B cell (primary cell): ENCODE measurements around the gene ARAP1. TPM values are rescaled to one million over a fixed set of nuclear protein-coding genes. Genes with fewer than 3 reads are reported as not detected.
A peak's percentile ranks its signal among the peaks of the same experiment; 100 is the strongest.

Experiments
- ATAC-seq: fragments of 200-7000 bp; cut with Tn5 transposase; one replicate; pipeline ENCODE4 v1.10.0; 2021; ENCODE audit warnings: low read depth, mild to moderate bottlenecking, moderate number of reproducible peaks, moderate library complexity
- CTCF ChIA-PET: fragments of 350-600 bp; sonication (Branson Sonifier 250); formaldehyde crosslinking; loops from one replicate; lab custom pipeline; 2021; ENCODE audit warnings: antibody characterized with exemption, inconsistent platforms; lab: Charles Lee
- POLR2A ChIA-PET: fragments of 350-600 bp; sonication (Branson Sonifier 250); formaldehyde crosslinking; loops from one replicate; lab custom pipeline; 2021; ENCODE audit warnings: antibody characterized with exemption; lab: Charles Lee
- DNase-seq: peaks from one replicate; pipeline ENCODE4 v3.0.0; 2013
- H2AFZ ChIP-seq: 2 replicates; pipeline ENCODE4 v1.6.1; 2012; ENCODE audit warnings: mild to moderate bottlenecking, low read depth, low read length; ENCODE audit not compliant: insufficient read depth, poor library complexity, severe bottlenecking
- H3K27ac ChIP-seq, 2 donors: 1 replicate in 1 of 2; 2 replicates in 1 of 2; pipeline ENCODE4 v1.5.1; 2012 to 2013; ENCODE audit warnings: low read length in 2 of 2, mild to moderate bottlenecking in 2 of 2, moderate library complexity in 1 of 2
- H3K27me3 ChIP-seq, 4 experiments: fragments of 200-600 bp in 1 of 4; sonication (generic) in 1 of 4; replicated peaks in 1 of 4; 1 replicate in 2 of 4; 2 replicates in 2 of 4; pipeline versions ENCODE4 v1.6.1 to v1.7.0; 2013 to 2016; ENCODE audit warnings: low read length in 3 of 4, mild to moderate bottlenecking in 2 of 4, mixed read lengths in 1 of 4, moderate library complexity in 1 of 4; ENCODE audit not compliant: insufficient read depth in 4 of 4, control insufficient read depth in 3 of 4; ENCODE audit errors: control extremely low read depth in 1 of 4
- H3K36me3 ChIP-seq, 2 experiments: replicated peaks in 1 of 2; 1 replicate in 1 of 2; 2 replicates in 1 of 2; pipeline versions ENCODE4 v1.6.1 to v1.7.1; 2013; ENCODE audit warnings: low read length in 1 of 2; ENCODE audit not compliant: insufficient read depth in 2 of 2, control insufficient read depth in 1 of 2; ENCODE audit errors: control extremely low read depth in 1 of 2, extremely low read depth in 1 of 2
- H3K4me1 ChIP-seq, 2 donors: fragments of 200-600 bp in 1 of 2; sonication (generic) in 1 of 2; 1 replicate in 1 of 2; 2 replicates in 1 of 2; pipeline versions ENCODE4 v1.5.1 to v1.6.1; 2013 to 2017; ENCODE audit warnings: low read length in 2 of 2; ENCODE audit not compliant: control insufficient read depth in 2 of 2, insufficient read depth in 2 of 2
- H3K4me2 ChIP-seq: replicated peaks from 2 replicates; pipeline ENCODE3; 2012; ENCODE audit warnings: mild to moderate bottlenecking, low read depth, low read length; ENCODE audit not compliant: poor library complexity, severe bottlenecking
- H3K4me3 ChIP-seq, 5 experiments: fragments of 200-600 bp in 1 of 5; sonication (generic) in 1 of 5; 1 replicate in 3 of 5; 2 replicates in 2 of 5; pipeline versions ENCODE4 v1.5.1 to v1.7.0; 2011 to 2016; ENCODE audit warnings: low read length in 4 of 5, mild to moderate bottlenecking in 4 of 5, low read depth in 2 of 5, control low read depth in 1 of 5, moderate library complexity in 1 of 5; ENCODE audit not compliant: insufficient read depth in 1 of 5; ENCODE audit errors: control extremely low read depth in 1 of 5, extremely low read depth in 1 of 5
- H3K79me2 ChIP-seq: fragments of 200-600 bp; sonication (generic); one replicate; pipeline ENCODE4 v1.6.0; 2016; ENCODE audit warnings: low read length; ENCODE audit not compliant: control insufficient read depth, insufficient read depth
- H3K9ac ChIP-seq: fragments of 200-600 bp; sonication (generic); 2 replicates; pipeline ENCODE4 v1.6.1; 2017; ENCODE audit warnings: mild to moderate bottlenecking, low read length, moderate library complexity
- H3K9me3 ChIP-seq, 3 donors: one replicate each; pipeline versions ENCODE4 v1.6.1 to v1.7.1; 2013; ENCODE audit warnings: low read length in 2 of 3; ENCODE audit not compliant: control insufficient read depth in 2 of 3, insufficient read depth in 1 of 3; ENCODE audit errors: control extremely low read depth in 1 of 3
- H4K20me1 ChIP-seq: 2 replicates; pipeline ENCODE4 v1.6.0; 2012; ENCODE audit warnings: mild to moderate bottlenecking, low read length; ENCODE audit not compliant: insufficient read depth, control insufficient read depth, poor library complexity, severe bottlenecking
- H3K27ac Mint-ChIP-seq: one replicate; pipeline ENCODE4 v1.8.0; 2021; ENCODE audit warnings: mixed read lengths
- H3K27me3 Mint-ChIP-seq: one replicate; pipeline ENCODE4 v1.8.0; 2021; ENCODE audit warnings: mixed read lengths
- H3K4me1 Mint-ChIP-seq: one replicate; pipeline ENCODE4 v1.8.0; 2021; ENCODE audit warnings: mixed read lengths
- H3K4me3 Mint-ChIP-seq: one replicate; pipeline ENCODE4 v1.8.0; 2021; ENCODE audit warnings: mixed read lengths
- H3K9me3 Mint-ChIP-seq: one replicate; pipeline ENCODE4 v1.8.0; 2022; ENCODE audit warnings: mixed read lengths; ENCODE audit not compliant: insufficient read depth
- CTCF ChIP-seq: fragments of 200-600 bp; IDR thresholded peaks from one replicate; pipeline ENCODE4 v1.8.0; 2022; ENCODE audit warnings: antibody characterized with exemption, mild to moderate bottlenecking
- EZH2 ChIP-seq: IDR thresholded peaks from 2 replicates; pipeline ENCODE4 v1.6.1; 2012; ENCODE audit warnings: borderline replicate concordance, low read depth, mild to moderate bottlenecking, moderate library complexity, low read length; ENCODE audit not compliant: insufficient read depth, poor library complexity, severe bottlenecking
- WGBS: methylation state at CpG from one replicate; pipeline ENCODE4 v1.1.5; 2013; ENCODE audit warnings: missing lambda C conversion rate; ENCODE audit not compliant: insufficient coverage; 5-methylcytosine and 5-hydroxymethylcytosine counted together
- intact Hi-C: fragments of 100-400 bp; cut with micrococcal nuclease; formaldehyde crosslinking; loops from one replicate; pipeline ENCODE4 v1.10.0; 2022
- polyA plus RNA-seq: library from polyadenylated mRNA; depleted of rRNA; stranded (reverse); fragments of >200 nt; gene quantifications from 2 replicates; pipeline ENCODE4 v1.2.3, GENCODE V29; 2012
- total RNA-seq, 2 donors: library from RNA; stranded (reverse); fragments of 120-200 nt in 1 of 2; gene quantifications; 1 replicate in 1 of 2; 2 replicates in 1 of 2; pipeline versions ENCODE4 v1.2.3 to v1.2.4, GENCODE V29; 2013 to 2022

The ARAP1 gene
- total and polyA plus RNA-seq, 2 donors (not counting 1 experiment from before 2014, with no cell fraction given): 143 to 242 TPM

GRCh38 chr11:72743321-72744221 is 8.6 kb downstream of the ARAP1 start:
- Histone ChIP-seq H3K4me1 (peaks cover 87 to 94% of the 10 kb centered on the region in 2 donors), H3K4me2 (peak overlapping the region; percentile 83), H3K9ac (peak overlapping the region; percentile 49), H3K4me3 (no peak overlapping the region), H3K36me3 (peaks cover 0 to 15% of the 10 kb centered on the region in 2 experiments), H3K27me3 (no peaks in the 10 kb centered on the region), H4K20me1 (peaks cover 34% of the 10 kb centered on the region), H3K79me2 (peaks cover 95% of the 10 kb centered on the region), H3K27ac (peak overlapping the region; percentile 97 to 99), H2AFZ (no peak overlapping the region), H3K9me3 (no peaks in the 10 kb centered on the region)
- H3K4me1 Mint-ChIP-seq: peaks cover 89% of the 10 kb centered on the region
- peak; percentile 90 for DNase-seq
- intact Hi-C loops: loop anchor here (1.0 to 2.0 kb wide), 3 partner anchors 7 to 409 kb away; no protein-coding TSS in a partner anchor
- POLR2A ChIA-PET: no interaction called here
- H3K27me3 Mint-ChIP-seq: no peaks in the 10 kb centered on the region
- H3K4me3 Mint-ChIP-seq: peak overlapping the region; percentile 69
- TF ChIP-seq CTCF: no peak
- no peak for TF ChIP-seq EZH2
- H3K27ac Mint-ChIP-seq: peak overlapping the region; percentile 91
- no peaks in the 10 kb centered on the region for H3K9me3 Mint-ChIP-seq
- peak; percentile 81 for ATAC-seq
- CTCF ChIA-PET: interaction anchor here (1.0 to 15.9 kb wide), 3 partner anchors 12 to 50 kb away, joined by 4 to 142 read pairs (median 13); partner anchors contain the start of gene STARD10
- 13% methylated on average over 5 of the region's 6 CpGs for WGBS
